T-helper 22 cell (primary cell): ENCODE data around the gene BHLHA9.
"Not testable (repeated sequence)": the region's sequence is repeated elsewhere in the genome, so short reads cannot be mapped to it uniquely, and the experiment has no call there.

ENCODE experiments used
- DNase-seq: peaks from one replicate; pipeline ENCODE4 v3.0.0-alpha.2; 2020; ENCODE audit warnings: low read depth

Gene BHLHA9

GRCh38 chr17:1300371-1300905 lies 30.2 kb downstream of the BHLHA9 start:
- no peak for DNase-seq

- no peak for DNase-seq
Measured at GRCh38 chr17:1301546-1301945, 31.3 kb downstream of the BHLHA9 start.

- DNase-seq = no peak
Measured at GRCh38 chr17:1302761-1303160, 32.5 kb downstream of the BHLHA9 start.

- no peak for DNase-seq
Measured at GRCh38 chr17:1304522-1304921, 34.3 kb downstream of the BHLHA9 start.

GRCh38 chr17:1304962-1305563 lies 34.8 kb downstream of the BHLHA9 start:
- DNase-seq = no peak

- DNase-seq = not testable (repeated sequence)
Measured at GRCh38 chr17:1307829-1308228, 37.6 kb downstream of the BHLHA9 start.

GRCh38 chr17:1312261-1312870 lies 42.1 kb downstream of the BHLHA9 start:
- no peak for DNase-seq

- no peak for DNase-seq
Measured at GRCh38 chr17:1313270-1314005, 43.2 kb downstream of the BHLHA9 start.

GRCh38 chr17:1315409-1315808 lies 45.2 kb downstream of the BHLHA9 start:
- no peak for DNase-seq

GRCh38 chr17:1315891-1316403 lies 45.7 kb downstream of the BHLHA9 start:
- no peak for DNase-seq
